Caco-2 (cell line): ENCODE data around the gene MARCHF10. TPM values are rescaled to one million over a fixed set of nuclear protein-coding genes. Genes with fewer than 3 reads are reported as not detected.
"Not testable (repeated sequence)": the region's sequence is repeated elsewhere in the genome, so short reads cannot be mapped to it uniquely, and the experiment has no call there.

Source experiments
- BruUV-seq: library from RNA; stranded (reverse); fragments of 400-500 nt; replicated peaks from 2 replicates; lab custom pipeline; 2021; lab: Mats Ljungman, UMichigan
- CTCF ChIA-PET: fragments of 300-600 bp; sonication (Branson Sonifier 250); formaldehyde crosslinking; loops from one replicate; lab custom pipeline; 2022; ENCODE audit warnings: antibody characterized with exemption; lab: Charles Lee
- POLR2A ChIA-PET: fragments of 300-600 bp; sonication (Branson Sonifier 250); formaldehyde crosslinking; loops from one replicate; lab custom pipeline; 2022; ENCODE audit warnings: antibody characterized with exemption; lab: Charles Lee
- DNase-seq, 2 experiments: peaks; one replicate each; pipeline versions ENCODE4 v3.0.0 to v3.0.0-alpha.2; 2020 to 2022
- H3K27me3 ChIP-seq: replicated peaks from 2 replicates; pipeline ENCODE4 v1.6.0; 2011; ENCODE audit warnings: low read length; ENCODE audit not compliant: control insufficient read depth, insufficient read depth
- H3K36me3 ChIP-seq: 2 replicates; pipeline ENCODE4 v1.5.1; 2011; ENCODE audit warnings: low read length; ENCODE audit not compliant: control insufficient read depth, insufficient read depth
- H3K4me1 ChIP-seq: fragments of 250-450 bp; sonication (Bioruptor Pico); 2 replicates; pipeline ENCODE4 v1.5.1; 2020; ENCODE audit warnings: mild to moderate bottlenecking
- H3K4me3 ChIP-seq: 2 replicates; pipeline ENCODE4 v1.5.1; 2011; ENCODE audit warnings: low read depth, mild to moderate bottlenecking, control low read depth, low read length
- H3K9me3 ChIP-seq: fragments of 250-450 bp; sonication (Bioruptor Pico); 2 replicates; pipeline ENCODE4 v1.5.1; 2020; ENCODE audit warnings: mild to moderate bottlenecking, moderate library complexity
- H3K27ac Mint-ChIP-seq: one replicate; pipeline ENCODE4 v1.8.0; 2022; ENCODE audit warnings: mixed read lengths; ENCODE audit not compliant: unreplicated experiment
- H3K27me3 Mint-ChIP-seq: one replicate; pipeline ENCODE4 v1.8.0; 2022; ENCODE audit warnings: mixed read lengths; ENCODE audit not compliant: insufficient read depth, unreplicated experiment
- H3K36me3 Mint-ChIP-seq: one replicate; pipeline ENCODE4 v1.8.0; 2022; ENCODE audit warnings: mild to moderate bottlenecking, mixed read lengths; ENCODE audit not compliant: insufficient read depth, unreplicated experiment
- H3K4me1 Mint-ChIP-seq: one replicate; pipeline ENCODE4 v1.8.0; 2022; ENCODE audit warnings: low read depth, mixed read lengths; ENCODE audit not compliant: unreplicated experiment
- H3K4me3 Mint-ChIP-seq: one replicate; pipeline ENCODE4 v1.8.0; 2022; ENCODE audit warnings: mild to moderate bottlenecking, moderate library complexity, mixed read lengths; ENCODE audit not compliant: unreplicated experiment
- H3K9me3 Mint-ChIP-seq: one replicate; pipeline ENCODE4 v1.8.0; 2022; ENCODE audit warnings: mixed read lengths; ENCODE audit not compliant: unreplicated experiment
- CTCF ChIP-seq, 2 experiments: fragments of 200-600 bp in 1 of 2; IDR thresholded peaks; 1 replicate in 1 of 2; 2 replicates in 1 of 2; pipeline versions ENCODE4 v1.5.1 to v1.8.0; 2011 to 2022; ENCODE audit warnings: antibody characterized with exemption in 1 of 2, control low read depth in 1 of 2, inconsistent platforms in 1 of 2, low read depth in 1 of 2, low read length in 1 of 2, mild to moderate bottlenecking in 1 of 2, moderate library complexity in 1 of 2; ENCODE audit not compliant: insufficient read depth in 1 of 2, severe bottlenecking in 1 of 2, unreplicated experiment in 1 of 2
- intact Hi-C: fragments of 100-400 bp; cut with micrococcal nuclease; formaldehyde crosslinking; loops from one replicate; pipeline ENCODE4 v1.10.0; 2022; ENCODE audit not compliant: unreplicated experiment
- total RNA-seq: library from RNA; stranded (reverse); gene quantifications from 2 replicates; pipeline ENCODE4 v1.2.3, GENCODE V29; 2022

Gene MARCHF10
- total RNA-seq, 1 experiment from 2014 or later = not detected

GRCh38 chr17:62701706-62702085, 106.4 kb downstream of the MARCHF10 start:
- Mint-ChIP-seq H3K4me1 (no peaks in the 10 kb centered on the region), H3K4me3 (no peak overlapping the region), H3K9me3 (no peaks in the 10 kb centered on the region), H3K27ac (no peak overlapping the region), H3K36me3 (no peaks in the 10 kb centered on the region), H3K27me3 (peaks cover 25% of the 10 kb centered on the region)
- intact Hi-C loops = loop anchor here (5.0 kb wide), 1 partner anchor 706 kb away; no protein-coding TSS in a partner anchor
- DNase-seq = no peak
- BruUV-seq = no TSS peak
- H3K4me1 ChIP-seq = peaks cover 14% of the 10 kb centered on the region
- ChIA-PET POLR2A (no interaction called here), CTCF (no interaction called here)
- H3K27me3 ChIP-seq = peaks cover 9% of the 10 kb centered on the region
- TF ChIP-seq CTCF (IDR thresholded peaks at IDR 0.05; ENCODE audit: insufficient read depth in 1 of 2, low read depth in 1 of 2, low read length in 1 of 2, severe bottlenecking in 1 of 2, unreplicated experiment in 1 of 2) = no peak
- H3K4me3 ChIP-seq = no peak overlapping the region
- no peaks in the 10 kb centered on the region for H3K9me3 ChIP-seq
- no peaks in the 10 kb centered on the region for H3K36me3 ChIP-seq

- Histone ChIP-seq H3K36me3 (no peaks in the 10 kb centered on the region), H3K9me3 (no peaks in the 10 kb centered on the region), H3K4me3 (no peak overlapping the region), H3K4me1 (peaks cover 14% of the 10 kb centered on the region), H3K27me3 (peaks cover 9% of the 10 kb centered on the region)
- intact Hi-C loops = loop anchor here (5.0 kb wide), 1 partner anchor 706 kb away; no protein-coding TSS in a partner anchor
- Mint-ChIP-seq H3K27ac (no peak overlapping the region), H3K9me3 (no peaks in the 10 kb centered on the region), H3K4me1 (no peaks in the 10 kb centered on the region), H3K36me3 (no peaks in the 10 kb centered on the region), H3K4me3 (no peak overlapping the region), H3K27me3 (peaks cover 21% of the 10 kb centered on the region)
- ChIA-PET POLR2A (no interaction called here), CTCF (no interaction called here)
- BruUV-seq = no TSS peak
- TF ChIP-seq CTCF (IDR thresholded peaks at IDR 0.05; ENCODE audit: insufficient read depth in 1 of 2, low read depth in 1 of 2, low read length in 1 of 2, severe bottlenecking in 1 of 2, unreplicated experiment in 1 of 2) = no peak
- no peak for DNase-seq
These were observed 107.0 kb downstream of the MARCHF10 start for GRCh38 chr17:62700964-62701705.

- H3K4me1 ChIP-seq, POLR2A ChIA-PET, H3K4me3 Mint-ChIP-seq, intact Hi-C loops, H3K9me3 ChIP-seq, CTCF ChIA-PET, H3K4me3 ChIP-seq, H3K27me3 ChIP-seq, H3K36me3 ChIP-seq, H3K36me3 Mint-ChIP-seq, BruUV-seq, H3K27ac Mint-ChIP-seq, H3K4me1 Mint-ChIP-seq, H3K9me3 Mint-ChIP-seq, DNase-seq: not testable (repeated sequence)
- peaks cover 17% of the 10 kb centered on the region for H3K27me3 Mint-ChIP-seq
These were observed 109.7 kb downstream of the MARCHF10 start for GRCh38 chr17:62698459-62698858.
